ENCODE measurements around the gene RTF2.

DNA sequence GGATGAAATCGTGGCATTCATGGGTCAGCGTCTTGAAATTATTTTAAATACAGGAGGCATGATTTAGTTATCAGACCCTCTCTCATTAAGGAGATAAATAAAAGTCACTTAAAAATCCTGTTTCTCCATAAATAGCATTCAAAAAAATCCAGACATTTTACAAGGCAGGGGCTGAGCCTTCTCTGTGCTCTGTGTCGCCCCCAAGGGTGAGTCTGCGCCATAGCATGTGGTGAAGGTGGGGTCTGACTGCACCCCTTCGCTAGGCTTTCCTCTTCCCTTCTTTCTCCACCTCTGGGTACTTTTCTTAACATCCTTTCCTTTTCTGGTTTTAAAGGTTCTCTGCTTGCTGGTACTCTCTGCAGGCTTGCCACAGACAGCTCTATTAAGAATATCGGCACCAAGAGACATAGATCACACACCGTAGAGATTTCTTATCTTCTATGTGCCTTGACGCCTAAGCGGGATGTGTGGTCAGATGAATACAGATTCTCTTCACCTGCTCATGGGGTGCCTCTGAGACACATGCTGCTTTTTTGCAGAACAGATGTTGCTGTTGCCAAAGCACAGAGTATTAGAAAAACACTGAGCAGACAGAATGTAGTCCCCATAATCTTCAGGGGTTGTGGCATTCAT is 36.1 kb downstream of the RTF2 start:
- TF ChIP-seq POLR2A (IDR thresholded peaks at IDR 0.05) = no peak
- TF ChIP-seq, protein P1, sequence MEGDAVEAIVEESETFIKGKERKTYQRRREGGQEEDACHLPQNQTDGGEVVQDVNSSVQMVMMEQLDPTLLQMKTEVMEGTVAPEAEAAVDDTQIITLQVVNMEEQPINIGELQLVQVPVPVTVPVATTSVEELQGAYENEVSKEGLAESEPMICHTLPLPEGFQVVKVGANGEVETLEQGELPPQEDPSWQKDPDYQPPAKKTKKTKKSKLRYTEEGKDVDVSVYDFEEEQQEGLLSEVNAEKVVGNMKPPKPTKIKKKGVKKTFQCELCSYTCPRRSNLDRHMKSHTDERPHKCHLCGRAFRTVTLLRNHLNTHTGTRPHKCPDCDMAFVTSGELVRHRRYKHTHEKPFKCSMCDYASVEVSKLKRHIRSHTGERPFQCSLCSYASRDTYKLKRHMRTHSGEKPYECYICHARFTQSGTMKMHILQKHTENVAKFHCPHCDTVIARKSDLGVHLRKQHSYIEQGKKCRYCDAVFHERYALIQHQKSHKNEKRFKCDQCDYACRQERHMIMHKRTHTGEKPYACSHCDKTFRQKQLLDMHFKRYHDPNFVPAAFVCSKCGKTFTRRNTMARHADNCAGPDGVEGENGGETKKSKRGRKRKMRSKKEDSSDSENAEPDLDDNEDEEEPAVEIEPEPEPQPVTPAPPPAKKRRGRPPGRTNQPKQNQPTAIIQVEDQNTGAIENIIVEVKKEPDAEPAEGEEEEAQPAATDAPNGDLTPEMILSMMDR (IDR thresholded peaks at IDR 0.05) = peak in 8 of 12 donors; percentile 18 to 34 (median 28)

Measured in heart left ventricle (tissue), 13 donors.